Measurements from ENCODE around the gene CEBPZOS.

CEBPZOS gene

DNA sequence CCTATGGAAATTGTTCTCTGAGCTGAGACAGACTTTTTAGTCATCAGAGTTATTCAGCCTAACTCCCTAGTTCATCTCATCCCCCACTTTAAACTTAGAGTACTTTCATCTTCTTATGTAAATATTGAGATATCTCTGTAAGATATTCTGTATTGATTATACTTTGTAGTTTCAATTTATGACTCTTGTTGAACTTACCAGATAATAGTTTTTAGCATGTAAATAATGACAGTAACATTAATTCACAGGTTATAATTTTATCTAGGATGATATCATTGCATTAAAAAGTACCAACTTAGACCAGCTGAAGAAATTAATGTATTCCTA lies 24.7 kb upstream of the CEBPZOS start:
- Mint-ChIP-seq H3K4me1 (no peaks in the 10 kb centered on the region), H3K27ac (no peak overlapping the region), H3K36me3 (ENCODE audit: low read depth) (no peaks in the 10 kb centered on the region), H3K27me3 (ENCODE audit: low read depth) (no peaks in the 10 kb centered on the region), H3K9me3 (no peaks in the 10 kb centered on the region), H3K4me3 (no peak overlapping the region)
- TF ChIP-seq, protein P1, sequence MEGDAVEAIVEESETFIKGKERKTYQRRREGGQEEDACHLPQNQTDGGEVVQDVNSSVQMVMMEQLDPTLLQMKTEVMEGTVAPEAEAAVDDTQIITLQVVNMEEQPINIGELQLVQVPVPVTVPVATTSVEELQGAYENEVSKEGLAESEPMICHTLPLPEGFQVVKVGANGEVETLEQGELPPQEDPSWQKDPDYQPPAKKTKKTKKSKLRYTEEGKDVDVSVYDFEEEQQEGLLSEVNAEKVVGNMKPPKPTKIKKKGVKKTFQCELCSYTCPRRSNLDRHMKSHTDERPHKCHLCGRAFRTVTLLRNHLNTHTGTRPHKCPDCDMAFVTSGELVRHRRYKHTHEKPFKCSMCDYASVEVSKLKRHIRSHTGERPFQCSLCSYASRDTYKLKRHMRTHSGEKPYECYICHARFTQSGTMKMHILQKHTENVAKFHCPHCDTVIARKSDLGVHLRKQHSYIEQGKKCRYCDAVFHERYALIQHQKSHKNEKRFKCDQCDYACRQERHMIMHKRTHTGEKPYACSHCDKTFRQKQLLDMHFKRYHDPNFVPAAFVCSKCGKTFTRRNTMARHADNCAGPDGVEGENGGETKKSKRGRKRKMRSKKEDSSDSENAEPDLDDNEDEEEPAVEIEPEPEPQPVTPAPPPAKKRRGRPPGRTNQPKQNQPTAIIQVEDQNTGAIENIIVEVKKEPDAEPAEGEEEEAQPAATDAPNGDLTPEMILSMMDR (IDR thresholded peaks at IDR 0.05; ENCODE audit: unreplicated experiment in 3 of 3) = no peak

DNA sequence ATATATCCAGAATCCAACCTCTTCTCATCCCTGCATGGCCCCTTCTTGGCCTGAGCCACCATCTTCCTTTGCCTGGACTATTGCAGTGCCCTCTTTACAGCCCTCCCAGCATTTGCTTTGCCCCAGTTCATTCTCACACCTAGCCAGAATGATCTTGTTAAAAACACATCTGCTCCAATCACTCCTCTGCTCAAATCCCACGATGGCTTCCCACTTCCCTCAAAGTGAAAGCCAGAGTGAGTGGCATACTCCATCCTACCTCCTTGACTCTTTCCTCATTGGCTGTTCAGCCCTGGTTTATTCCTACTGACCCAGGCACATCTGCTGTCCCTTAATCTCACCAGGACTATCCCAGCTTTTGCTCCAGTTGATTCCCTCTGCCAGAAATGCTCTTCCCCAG lies 22.6 kb upstream of the CEBPZOS start:
- Mint-ChIP-seq H3K27me3 (ENCODE audit: low read depth) (no peaks in the 10 kb centered on the region), H3K27ac (no peak overlapping the region), H3K4me3 (no peak overlapping the region), H3K4me1 (no peaks in the 10 kb centered on the region), H3K9me3 (no peaks in the 10 kb centered on the region), H3K36me3 (ENCODE audit: low read depth) (no peaks in the 10 kb centered on the region)
- TF ChIP-seq, protein P1 (IDR thresholded peaks at IDR 0.05; ENCODE audit: unreplicated experiment in 3 of 3) = no peak

DNA sequence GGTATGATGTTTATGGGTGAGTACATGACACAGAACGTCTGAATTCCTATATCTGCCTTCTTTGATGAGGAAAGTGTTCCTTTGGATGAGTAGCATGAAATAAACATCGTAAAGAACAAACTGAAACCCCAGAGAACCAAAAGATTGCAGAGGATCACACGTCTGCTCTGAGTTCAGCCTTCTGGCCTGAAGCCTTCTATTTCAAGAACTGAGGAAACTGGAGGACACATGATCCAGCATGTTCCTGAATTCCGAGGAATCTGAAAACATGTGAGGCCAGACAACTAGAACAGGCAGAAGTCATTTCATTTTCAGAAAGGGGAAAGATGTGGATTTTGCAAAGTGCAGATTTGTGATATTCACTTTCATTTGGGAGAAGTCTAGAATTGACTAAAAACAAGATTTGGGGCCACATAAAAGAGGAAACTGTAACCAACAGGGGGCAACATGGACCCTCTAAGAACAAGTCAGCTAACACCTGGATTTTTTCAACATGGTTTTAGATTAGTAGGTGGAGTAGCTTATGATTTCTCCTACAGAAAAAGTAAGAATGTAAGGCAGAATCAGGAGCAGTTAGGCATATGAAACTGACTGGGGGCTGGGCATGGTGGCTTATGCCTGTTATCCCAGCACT lies 16.2 kb upstream of the CEBPZOS start:
- Mint-ChIP-seq H3K36me3 (ENCODE audit: low read depth) (no peaks in the 10 kb centered on the region), H3K4me1 (peaks cover 9% of the 10 kb centered on the region), H3K9me3 (no peaks in the 10 kb centered on the region), H3K4me3 (no peak overlapping the region), H3K27ac (no peak overlapping the region), H3K27me3 (ENCODE audit: low read depth) (peaks cover 3% of the 10 kb centered on the region)
- TF ChIP-seq, protein P1 (IDR thresholded peaks at IDR 0.05; ENCODE audit: unreplicated experiment in 3 of 3) = no peak

DNA sequence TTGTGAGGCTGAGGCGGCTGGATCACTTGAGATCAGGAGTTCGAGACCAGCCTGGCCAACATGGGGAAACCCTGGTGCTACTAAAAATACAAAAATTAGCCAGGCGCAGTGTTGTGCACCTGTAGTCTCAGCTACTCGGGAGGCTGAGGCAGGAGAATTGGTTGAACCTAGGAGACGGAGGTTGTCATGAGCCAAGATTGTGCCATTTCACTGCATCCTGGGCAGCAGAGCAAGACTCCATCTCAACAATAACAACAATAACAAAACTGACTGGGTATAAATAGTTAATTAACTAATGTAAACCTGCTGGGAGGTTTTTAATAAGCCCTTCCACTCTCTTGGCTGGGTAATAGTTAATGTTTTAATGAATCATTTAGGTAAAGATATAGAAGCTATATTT lies 15.7 kb upstream of the CEBPZOS start:
- TF ChIP-seq, protein P1 (IDR thresholded peaks at IDR 0.05; ENCODE audit: unreplicated experiment in 3 of 3) = no peak
- H3K27me3 Mint-ChIP-seq (ENCODE audit: low read depth) = peaks cover 3% of the 10 kb centered on the region
- no peaks in the 10 kb centered on the region for H3K9me3 Mint-ChIP-seq
- peaks cover 9% of the 10 kb centered on the region for H3K4me1 Mint-ChIP-seq
- H3K4me3 Mint-ChIP-seq = no peak overlapping the region
- no peak overlapping the region for H3K27ac Mint-ChIP-seq
- no peaks in the 10 kb centered on the region for H3K36me3 Mint-ChIP-seq (ENCODE audit: low read depth)

DNA sequence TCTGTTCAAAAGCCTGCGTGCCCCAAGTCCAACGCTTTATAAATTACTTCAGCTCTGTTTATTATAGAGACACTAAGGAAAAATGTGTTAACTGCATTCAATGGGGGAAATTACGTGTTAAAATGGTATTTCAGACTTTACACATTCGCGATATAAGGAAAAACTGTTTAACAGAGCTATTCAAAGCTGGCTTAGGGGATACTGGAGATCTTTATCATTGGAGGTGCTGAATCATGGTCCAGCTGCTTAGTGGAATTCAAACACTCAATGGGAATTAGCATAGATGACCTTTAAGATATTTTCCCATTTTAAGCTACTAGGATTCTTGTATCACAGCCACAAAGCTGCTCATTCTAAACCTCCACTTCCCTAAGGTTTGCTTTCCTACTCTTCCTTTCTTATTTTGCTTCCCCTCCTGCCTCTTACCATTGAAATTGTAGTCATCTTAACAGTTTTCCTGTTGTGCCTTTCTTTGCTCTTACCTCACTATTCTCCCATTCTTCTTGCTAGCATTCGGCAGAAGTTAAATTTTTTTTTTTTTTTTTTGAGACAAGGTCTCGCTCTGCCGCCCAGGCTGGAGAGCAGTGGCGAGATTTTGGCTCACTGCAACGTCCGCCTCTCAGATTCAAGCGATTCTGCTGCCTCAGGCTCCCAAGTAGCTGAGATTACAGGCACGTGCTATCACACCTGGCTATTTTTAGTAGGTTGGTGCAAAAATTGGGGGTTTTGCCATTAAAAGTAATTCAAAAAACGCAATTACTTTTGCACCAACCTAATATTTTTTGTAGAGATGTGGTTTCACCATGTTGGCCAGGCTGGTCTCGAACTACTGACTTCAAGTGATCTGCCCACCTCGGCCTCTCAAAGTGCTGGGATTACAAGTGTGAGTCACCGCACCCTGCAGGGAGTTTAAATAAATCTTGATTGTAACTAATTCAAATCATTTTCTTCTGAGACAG lies 14.3 kb upstream of the CEBPZOS start:
- TF ChIP-seq, protein P1 (IDR thresholded peaks at IDR 0.05; ENCODE audit: unreplicated experiment in 3 of 3) = no peak
- no peaks in the 10 kb centered on the region for H3K36me3 Mint-ChIP-seq (ENCODE audit: low read depth)
- H3K27me3 Mint-ChIP-seq (ENCODE audit: low read depth) = peaks cover 3% of the 10 kb centered on the region
- no peaks in the 10 kb centered on the region for H3K9me3 Mint-ChIP-seq
- H3K4me3 Mint-ChIP-seq = no peak overlapping the region
- no peak overlapping the region for H3K27ac Mint-ChIP-seq
- peaks cover 9% of the 10 kb centered on the region for H3K4me1 Mint-ChIP-seq
